Ureter (tissue), 1 donor: ENCODE results near the gene PHGDH. TPM values are rescaled to one million over a fixed set of nuclear protein-coding genes. Genes with fewer than 3 reads are reported as not detected.
"Not testable (repeated sequence)": the region's sequence is repeated elsewhere in the genome, so short reads cannot be mapped to it uniquely, and the experiment has no call there.

ENCODE experiments used
- DNase-seq: peaks from one replicate; pipeline ENCODE4 v3.0.0-alpha.2; 2020; ENCODE audit warnings: low spot score
- total RNA-seq: library from RNA; stranded (reverse); gene quantifications from one replicate; pipeline ENCODE4 v1.2.4, GENCODE V29; 2023
- donor health status: DM: yes; HTN: yes; CAD: no.

The PHGDH gene
- total RNA-seq, 1 donor from 2014 or later: 195 TPM

DNA sequence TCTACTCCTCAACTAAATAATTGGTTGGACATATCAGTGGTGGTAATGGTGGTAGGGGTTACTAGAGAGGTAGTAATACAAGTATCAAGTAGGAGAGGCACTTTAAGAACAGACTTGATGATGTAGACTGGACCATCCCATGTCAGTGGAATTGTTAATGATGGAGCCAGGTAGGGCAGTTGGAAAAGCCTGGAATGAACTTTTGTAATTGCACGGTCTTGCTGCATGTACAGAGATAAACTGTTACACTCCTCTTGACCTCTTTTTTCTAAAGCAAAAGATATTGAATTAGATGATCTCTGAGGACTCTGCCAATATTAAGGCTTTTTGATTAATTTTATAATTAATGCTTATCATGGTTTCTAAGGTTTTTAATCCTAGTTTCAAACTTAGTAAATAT lies 51.2 kb downstream of the PHGDH start:
- DNase-seq: no peak

- no peak for DNase-seq
Observed at GRCh38 chr1:119764220-119764619, 52.5 kb downstream of the PHGDH start.

GRCh38 chr1:119766374-119766794 lies 54.6 kb downstream of the PHGDH start:
- no peak for DNase-seq

DNA sequence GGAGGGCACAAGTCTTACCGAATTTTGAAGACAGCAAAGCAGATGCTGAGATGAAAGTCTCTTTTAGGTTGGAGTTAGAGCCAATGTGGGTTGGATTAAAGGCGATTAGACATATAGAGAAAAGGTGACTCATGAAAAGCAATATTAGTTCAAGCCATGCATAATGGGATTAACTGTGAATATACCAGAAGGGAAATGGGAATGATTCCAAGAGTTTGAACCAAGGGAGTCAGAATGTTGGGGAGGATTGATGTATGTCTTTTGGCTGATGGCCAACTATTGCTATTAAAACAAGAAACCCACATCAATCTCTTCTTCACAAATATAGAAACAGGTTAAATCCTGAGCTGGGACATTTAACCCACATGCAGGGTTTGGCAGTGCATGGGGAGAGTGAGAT lies 55.8 kb downstream of the PHGDH start:
- DNase-seq: no peak

DNA sequence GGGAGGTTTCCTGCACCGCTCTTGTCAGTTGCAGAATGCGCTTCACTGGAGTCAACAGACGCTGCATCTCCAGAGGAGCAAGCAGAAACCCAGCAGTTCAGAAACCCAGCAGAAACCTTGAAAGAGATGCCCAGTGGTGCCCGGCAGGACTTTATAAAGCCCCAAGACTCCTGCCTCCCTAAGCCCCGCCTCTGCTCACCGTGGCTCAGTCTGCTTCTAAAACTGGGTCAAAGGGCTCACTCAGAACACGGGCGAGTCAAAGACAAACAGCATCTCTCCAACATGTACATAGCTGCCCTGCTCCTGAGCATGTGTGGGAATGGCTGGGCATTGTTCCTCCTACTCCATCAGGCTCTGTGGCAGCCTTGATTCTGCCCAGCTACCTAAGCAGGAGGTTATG lies 57.0 kb downstream of the PHGDH start, which contains the start of gene HMGCS2:
Gene HMGCS2, minus strand, starts transcription at position 128 of the 400 bp plus-strand sequence. Its CDS starts 61 bp downstream, at position 67.
- DNase-seq: peak; percentile 61

GRCh38 chr1:119771016-119771415 lies 59.3 kb downstream of the PHGDH start:
- no peak for DNase-seq

GRCh38 chr1:119771770-119772169 lies 60.0 kb downstream of the PHGDH start:
- no peak for DNase-seq

- DNase-seq: no peak
Observed at GRCh38 chr1:119772298-119772697, 60.6 kb downstream of the PHGDH start.

- DNase-seq: no peak
Observed at GRCh38 chr1:119773711-119774241, 62.0 kb downstream of the PHGDH start.

DNA sequence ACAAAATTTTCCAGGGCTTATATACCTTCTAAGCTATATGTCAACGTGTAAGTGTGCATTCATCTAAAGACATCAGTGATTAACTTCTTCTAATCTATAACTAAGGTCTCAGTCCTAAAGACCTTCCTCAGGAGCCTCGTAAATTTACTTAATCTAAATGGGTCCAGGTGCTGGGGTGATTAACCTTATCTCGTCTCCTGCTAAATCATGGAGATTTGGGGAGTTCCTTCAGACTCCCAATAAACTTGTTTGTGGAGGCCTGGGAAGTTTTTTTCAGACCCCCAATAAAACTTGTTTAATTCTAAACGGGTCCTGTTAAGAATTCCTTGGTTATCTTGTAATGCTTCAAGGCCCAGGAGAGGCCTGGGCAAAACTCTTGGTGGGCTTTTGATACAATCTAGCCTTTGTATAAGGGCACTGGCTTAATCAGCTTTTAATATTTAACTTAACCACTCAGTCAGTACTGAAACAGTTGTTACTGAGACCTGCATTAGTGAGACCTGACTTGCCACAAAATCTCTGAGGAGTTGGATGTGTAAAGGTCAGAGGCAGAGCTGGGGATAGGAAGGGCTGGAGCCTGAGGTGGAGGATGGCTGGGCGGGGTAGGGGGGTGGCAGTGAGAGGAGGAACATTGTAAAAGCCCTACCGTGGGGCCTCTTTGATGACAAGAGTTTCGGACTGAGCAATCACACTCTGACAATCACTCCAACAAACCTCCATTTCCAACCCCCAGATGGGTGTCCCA lies 63.2 kb downstream of the PHGDH start:
- no peak for DNase-seq

- DNase-seq: no peak
Observed at GRCh38 chr1:119778359-119778758, 66.6 kb downstream of the PHGDH start.

- DNase-seq: no peak
Observed at GRCh38 chr1:119778886-119779560, 67.3 kb downstream of the PHGDH start.

DNA sequence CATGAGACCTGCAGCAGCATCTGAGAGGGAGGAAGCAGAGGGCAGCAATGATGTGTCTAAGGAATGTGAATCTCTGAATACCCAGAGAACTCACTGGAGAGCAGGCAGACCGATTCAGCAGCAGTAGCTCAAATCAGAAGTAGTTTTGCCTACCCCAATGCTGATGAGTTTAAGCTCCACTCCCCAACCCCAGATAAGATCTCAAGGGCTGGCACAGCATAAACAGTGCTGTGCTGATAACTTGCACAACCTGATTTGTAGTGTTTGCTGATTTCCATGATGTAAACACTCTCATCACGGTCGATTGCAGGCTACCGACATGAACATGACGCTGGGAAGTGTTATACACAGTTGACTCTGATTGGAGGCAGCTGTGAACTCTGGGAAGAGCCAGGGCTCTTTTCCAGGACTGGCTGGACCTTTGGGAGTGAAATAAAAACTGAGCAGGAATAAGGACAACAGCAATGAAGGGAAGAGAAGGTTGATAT lies 68.2 kb downstream of the PHGDH start:
- DNase-seq: peak; percentile 71

- no peak for DNase-seq
Observed at GRCh38 chr1:119781434-119782210, 69.9 kb downstream of the PHGDH start.

- no peak for DNase-seq
Observed at GRCh38 chr1:119782631-119783325, 71.0 kb downstream of the PHGDH start.

- no peak for DNase-seq
Observed at GRCh38 chr1:119783354-119784185, 71.8 kb downstream of the PHGDH start.

GRCh38 chr1:119784191-119784781 lies 72.6 kb downstream of the PHGDH start:
- DNase-seq: peak; percentile 59

- DNase-seq: not testable (repeated sequence)
Observed at GRCh38 chr1:119786046-119786445, 74.3 kb downstream of the PHGDH start.

- DNase-seq: not testable (repeated sequence)
Observed at GRCh38 chr1:119786473-119787050, 74.8 kb downstream of the PHGDH start.

GRCh38 chr1:119787776-119788175 lies 76.0 kb downstream of the PHGDH start:
- no peak for DNase-seq
